ENCODE results near the gene GRK5. TPM values are rescaled to one million over a fixed set of nuclear protein-coding genes. Genes with fewer than 3 reads are reported as not detected.
"Not testable (repeated sequence)": the region's sequence is repeated elsewhere in the genome, so short reads cannot be mapped to it uniquely, and the experiment has no call there.

The GRK5 gene
- total and polyA plus RNA-seq, 4 donors = 73.8 to 112 (median 101) TPM

DNA sequence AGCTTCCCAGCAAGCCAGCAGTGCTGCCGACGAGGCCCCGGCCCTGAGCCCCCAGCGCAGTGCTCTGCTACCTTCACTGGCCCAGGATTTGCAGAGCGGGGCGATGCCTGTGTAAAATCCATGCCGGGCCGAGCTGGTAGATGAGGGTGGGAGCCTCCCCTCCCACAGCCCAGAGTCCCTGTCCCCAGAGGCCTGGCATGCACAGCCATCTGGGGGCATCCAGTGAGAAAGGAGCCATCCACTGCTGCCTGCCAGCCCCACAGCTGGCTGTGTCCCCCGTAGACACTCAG, 218.5 kb downstream of the GRK5 start:
- H3K4me1 ChIP-seq (ENCODE audit: control insufficient read depth in 1 of 2, insufficient read depth in 2 of 2, low read length in 2 of 2) = peaks cover 0 to 2% of the 10 kb centered on the region in 2 donors
- DNase-seq (peak in 1 of 2 donors; percentile 35), ATAC-seq (ENCODE audit: low FRiP score) (no peak)
- H3K9me3 ChIP-seq (ENCODE audit: control insufficient read depth, low read length) = no peaks in the 10 kb centered on the region
- H3K27ac ChIP-seq (ENCODE audit: low read depth in 1 of 2, low read length in 2 of 2) = no peak overlapping the region
- no peak overlapping the region for H3K4me3 ChIP-seq (ENCODE audit: low read length in 2 of 2)
- H3K27me3 ChIP-seq (ENCODE audit: control insufficient read depth in 1 of 2, insufficient read depth in 2 of 2, low read length in 1 of 2) = no peaks in the 10 kb centered on the region
- intact Hi-C loops (cut with DNase I) = no loop called here
- 88 to 90% methylated on average over 9 of the region's 9 CpGs for WGBS, 2 donors
- peaks cover 2 to 15% of the 10 kb centered on the region in 2 donors for H3K36me3 ChIP-seq (ENCODE audit: control insufficient read depth in 1 of 2, insufficient read depth in 2 of 2, low read length in 1 of 2)

DNA sequence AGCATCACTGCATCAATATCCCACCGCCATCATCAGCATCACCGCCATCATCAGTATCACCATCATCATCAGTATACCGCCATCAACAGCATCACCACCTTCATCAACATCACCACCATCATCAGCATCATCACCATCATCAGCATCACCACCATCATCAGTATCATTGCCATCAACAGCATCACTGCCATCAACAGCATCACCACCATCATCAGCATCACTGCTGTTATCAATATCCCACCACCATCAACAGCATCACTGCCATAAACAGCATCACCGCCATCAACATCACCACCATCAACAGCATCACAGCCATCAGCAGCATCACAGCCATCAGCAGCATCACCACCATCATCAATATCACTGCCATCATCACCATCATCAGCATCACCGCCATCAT, 219.3 kb downstream of the GRK5 start:
- no peaks in the 10 kb centered on the region for H3K9me3 ChIP-seq (ENCODE audit: control insufficient read depth, low read length)
- WGBS, 2 donors = 93 to 95% methylated on average over 5 of the region's 5 CpGs
- H3K4me1 ChIP-seq (ENCODE audit: control insufficient read depth in 1 of 2, insufficient read depth in 2 of 2, low read length in 2 of 2) = no peaks in the 10 kb centered on the region
- DNase-seq = no peak
- ATAC-seq (ENCODE audit: low FRiP score) = no peak
- H3K36me3 ChIP-seq (ENCODE audit: control insufficient read depth in 1 of 2, insufficient read depth in 2 of 2, low read length in 1 of 2) = peaks cover 2 to 18% of the 10 kb centered on the region in 2 donors
- intact Hi-C loops (cut with DNase I) = no loop called here
- H3K27me3 ChIP-seq (ENCODE audit: control insufficient read depth in 1 of 2, insufficient read depth in 2 of 2, low read length in 1 of 2) = no peaks in the 10 kb centered on the region
- H3K4me3 ChIP-seq (ENCODE audit: low read length in 2 of 2) = no peak overlapping the region
- no peak overlapping the region for H3K27ac ChIP-seq (ENCODE audit: low read depth in 1 of 2, low read length in 2 of 2)

DNA sequence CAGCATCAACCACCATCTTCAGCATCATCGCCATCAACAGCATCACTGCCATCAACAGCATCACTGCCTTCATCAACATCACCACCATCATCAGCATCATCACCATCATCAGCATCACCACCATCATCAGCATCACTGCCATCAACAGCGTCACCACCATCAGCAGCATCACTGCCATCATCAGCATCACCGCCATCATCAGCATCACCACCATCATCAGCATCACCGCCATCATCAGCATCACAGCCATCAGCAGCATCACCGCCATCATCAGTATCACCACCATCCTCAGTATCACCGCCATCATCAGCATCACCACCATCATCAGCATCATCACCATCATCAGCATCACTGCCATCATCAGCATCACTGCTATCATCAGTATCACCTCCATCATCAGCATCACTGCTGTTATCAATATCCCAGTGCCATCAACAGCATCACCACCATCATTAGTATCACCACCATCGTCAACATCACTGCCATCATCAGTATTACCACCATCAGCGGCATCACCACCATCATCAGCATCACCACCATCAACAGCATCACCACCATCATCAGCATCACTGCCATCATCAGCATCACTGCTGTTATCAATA, 220.0 kb downstream of the GRK5 start:
- DNase-seq (peak in 1 of 2 donors; percentile 7), ATAC-seq (ENCODE audit: low FRiP score) (no peak)
- 97 to 99% methylated on average over 8 of the region's 8 CpGs for WGBS, 2 donors
- Histone ChIP-seq H3K4me3 (ENCODE audit: low read length in 2 of 2) (no peak overlapping the region), H3K27ac (ENCODE audit: low read depth in 1 of 2, low read length in 2 of 2) (no peak overlapping the region), H3K9me3 (ENCODE audit: control insufficient read depth, low read length) (no peaks in the 10 kb centered on the region), H3K27me3 (ENCODE audit: control insufficient read depth in 1 of 2, insufficient read depth in 2 of 2, low read length in 1 of 2) (no peaks in the 10 kb centered on the region), H3K4me1 (ENCODE audit: control insufficient read depth in 1 of 2, insufficient read depth in 2 of 2, low read length in 2 of 2) (no peaks in the 10 kb centered on the region), H3K36me3 (ENCODE audit: control insufficient read depth in 1 of 2, insufficient read depth in 2 of 2, low read length in 1 of 2) (peaks cover 2 to 18% of the 10 kb centered on the region in 2 donors)
- intact Hi-C loops (cut with DNase I) = no loop called here

DNA sequence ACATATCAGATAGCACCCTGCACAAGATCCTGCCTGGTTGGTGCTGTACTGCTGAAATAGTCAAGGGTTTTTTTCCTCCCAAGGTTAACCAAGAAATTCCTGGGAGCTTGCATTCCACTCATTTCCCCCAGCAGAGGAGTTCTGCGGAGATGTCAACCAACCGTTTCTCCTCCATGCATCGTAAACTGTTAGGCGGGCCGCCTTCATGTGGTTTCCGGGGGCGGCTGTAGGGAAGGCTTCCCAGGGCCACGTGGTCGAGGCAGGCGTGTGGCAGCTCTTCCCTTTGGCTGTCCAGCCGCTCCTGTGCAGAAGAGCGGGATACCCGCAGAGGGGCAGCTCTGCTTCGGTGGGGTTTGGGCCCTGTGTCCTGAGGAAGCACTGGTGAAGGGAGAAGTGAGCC, 221.4 kb downstream of the GRK5 start:
- intact Hi-C loops (cut with DNase I) = no loop called here
- no peaks in the 10 kb centered on the region for H3K4me1 ChIP-seq (ENCODE audit: control insufficient read depth in 1 of 2, insufficient read depth in 2 of 2, low read length in 2 of 2)
- H3K27ac ChIP-seq (ENCODE audit: low read depth in 1 of 2, low read length in 2 of 2) = no peak overlapping the region
- ATAC-seq (ENCODE audit: low FRiP score) (no peak), DNase-seq (peak in 1 of 2 donors; percentile 35)
- H3K4me3 ChIP-seq (ENCODE audit: low read length in 2 of 2) = no peak overlapping the region
- H3K27me3 ChIP-seq (ENCODE audit: control insufficient read depth in 1 of 2, insufficient read depth in 2 of 2, low read length in 1 of 2) = no peaks in the 10 kb centered on the region
- peaks cover 2 to 20% of the 10 kb centered on the region in 2 donors for H3K36me3 ChIP-seq (ENCODE audit: control insufficient read depth in 1 of 2, insufficient read depth in 2 of 2, low read length in 1 of 2)
- WGBS, 2 donors = 74 to 79% methylated on average over 14 of the region's 14 CpGs
- no peaks in the 10 kb centered on the region for H3K9me3 ChIP-seq (ENCODE audit: control insufficient read depth, low read length)

DNA sequence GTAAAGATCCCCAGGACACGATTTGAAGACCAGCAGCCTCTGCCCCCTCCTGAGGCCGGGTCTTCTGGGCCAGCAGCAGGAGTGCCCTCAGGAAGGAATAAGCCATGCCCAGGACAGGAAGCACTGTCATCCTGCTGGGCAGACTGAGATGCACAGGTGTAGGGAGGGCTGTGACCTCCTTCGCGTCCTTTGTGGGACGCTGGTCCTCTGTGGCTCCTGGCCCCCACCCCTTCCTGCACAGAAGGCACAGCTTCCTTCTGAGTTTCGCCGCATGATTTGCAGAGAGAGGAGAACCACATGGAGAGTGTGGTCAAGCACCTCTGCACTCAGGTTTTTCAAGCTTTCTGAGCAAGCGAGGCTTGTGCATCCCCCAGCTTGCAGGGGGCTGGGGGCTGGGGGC, 222.4 kb downstream of the GRK5 start:
- H3K9me3 ChIP-seq (ENCODE audit: control insufficient read depth, low read length) = no peaks in the 10 kb centered on the region
- H3K4me3 ChIP-seq (ENCODE audit: low read length in 2 of 2) = no peak overlapping the region
- no peaks in the 10 kb centered on the region for H3K4me1 ChIP-seq (ENCODE audit: control insufficient read depth in 1 of 2, insufficient read depth in 2 of 2, low read length in 2 of 2)
- 77 to 87% methylated on average over 8 of the region's 8 CpGs for WGBS, 2 donors
- ATAC-seq (ENCODE audit: low FRiP score) (no peak), DNase-seq (no peak)
- H3K27ac ChIP-seq (ENCODE audit: low read depth in 1 of 2, low read length in 2 of 2) = no peak overlapping the region
- peaks cover 2 to 20% of the 10 kb centered on the region in 2 donors for H3K36me3 ChIP-seq (ENCODE audit: control insufficient read depth in 1 of 2, insufficient read depth in 2 of 2, low read length in 1 of 2)
- H3K27me3 ChIP-seq (ENCODE audit: control insufficient read depth in 1 of 2, insufficient read depth in 2 of 2, low read length in 1 of 2) = no peaks in the 10 kb centered on the region
- intact Hi-C loops (cut with DNase I) = no loop called here

DNA sequence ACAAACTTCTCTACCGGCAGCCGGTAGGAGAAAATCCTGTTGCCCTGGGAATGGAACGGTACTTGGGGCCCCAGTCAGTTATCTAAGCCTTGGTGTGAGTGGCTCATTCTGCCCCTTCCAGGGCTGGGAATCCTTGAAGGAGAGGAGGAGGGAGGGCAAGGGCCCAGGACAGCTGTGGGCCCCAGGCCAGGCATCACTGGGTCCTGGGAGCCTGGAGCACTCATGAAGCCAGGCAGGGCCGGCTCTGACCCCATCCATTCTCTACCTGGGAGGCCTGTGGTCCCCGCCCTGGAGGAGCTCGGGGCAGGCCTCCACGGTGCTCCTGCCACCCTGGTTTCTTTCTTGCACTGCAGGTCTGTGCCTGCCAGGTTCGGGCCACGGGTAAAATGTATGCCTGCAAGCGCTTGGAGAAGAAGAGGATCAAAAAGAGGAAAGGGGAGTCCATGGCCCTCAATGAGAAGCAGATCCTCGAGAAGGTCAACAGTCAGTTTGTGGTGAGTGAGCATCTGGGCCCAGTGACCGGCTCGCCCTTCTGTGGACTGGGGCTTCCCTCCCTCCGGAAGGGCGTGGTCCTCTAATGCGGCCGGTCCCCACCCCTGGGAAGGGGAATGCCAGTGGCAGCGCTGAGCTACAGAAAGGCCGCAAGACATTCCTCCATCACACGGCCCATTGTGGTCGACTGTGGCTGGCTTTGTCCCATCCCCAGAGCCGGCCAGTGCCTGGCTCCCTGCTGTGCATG, 223.8 kb downstream of the GRK5 start:
- ATAC-seq (ENCODE audit: low FRiP score) (no peak), DNase-seq (no peak)
- Histone ChIP-seq H3K4me3 (ENCODE audit: low read length in 2 of 2) (no peak overlapping the region), H3K9me3 (ENCODE audit: control insufficient read depth, low read length) (no peaks in the 10 kb centered on the region), H3K4me1 (ENCODE audit: control insufficient read depth in 1 of 2, insufficient read depth in 2 of 2, low read length in 2 of 2) (no peaks in the 10 kb centered on the region), H3K36me3 (ENCODE audit: control insufficient read depth in 1 of 2, insufficient read depth in 2 of 2, low read length in 1 of 2) (peaks cover 2 to 20% of the 10 kb centered on the region in 2 donors), H3K27ac (ENCODE audit: low read depth in 1 of 2, low read length in 2 of 2) (no peak overlapping the region), H3K27me3 (ENCODE audit: control insufficient read depth in 1 of 2, insufficient read depth in 2 of 2, low read length in 1 of 2) (no peaks in the 10 kb centered on the region)
- 82 to 83% methylated on average over 22 of the region's 22 CpGs for WGBS, 2 donors
- intact Hi-C loops (cut with DNase I) = no loop called here

DNA sequence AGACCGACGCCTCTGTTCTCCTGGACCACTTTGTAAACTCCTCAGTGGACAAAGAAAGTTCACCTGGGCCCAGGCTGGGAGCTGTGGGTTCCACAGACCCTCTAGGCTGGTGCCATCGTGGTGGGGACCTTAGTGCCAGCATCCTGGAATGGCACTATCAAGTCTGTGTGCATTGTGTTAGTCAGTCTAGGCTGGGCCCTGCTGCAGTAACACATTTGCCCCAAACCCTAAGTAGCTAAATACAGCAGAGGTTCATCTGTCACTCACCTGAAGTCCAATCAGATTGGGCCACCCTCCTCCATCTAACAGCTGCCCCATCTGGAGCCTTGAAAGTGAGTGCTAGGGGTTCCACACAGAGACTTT, 224.4 kb downstream of the GRK5 start:
- intact Hi-C loops (cut with DNase I) = no loop called here
- Histone ChIP-seq H3K9me3 (ENCODE audit: control insufficient read depth, low read length) (no peaks in the 10 kb centered on the region), H3K27me3 (ENCODE audit: control insufficient read depth in 1 of 2, insufficient read depth in 2 of 2, low read length in 1 of 2) (no peaks in the 10 kb centered on the region), H3K36me3 (ENCODE audit: control insufficient read depth in 1 of 2, insufficient read depth in 2 of 2, low read length in 1 of 2) (peaks cover 2 to 18% of the 10 kb centered on the region in 2 donors), H3K4me3 (ENCODE audit: low read length in 2 of 2) (no peak overlapping the region), H3K4me1 (ENCODE audit: control insufficient read depth in 1 of 2, insufficient read depth in 2 of 2, low read length in 2 of 2) (no peaks in the 10 kb centered on the region), H3K27ac (ENCODE audit: low read depth in 1 of 2, low read length in 2 of 2) (no peak overlapping the region)
- 97 to 100% methylated on average over 3 of the region's 3 CpGs for WGBS, 2 donors
- no peak for DNase-seq
- ATAC-seq (ENCODE audit: low FRiP score) = no peak

DNA sequence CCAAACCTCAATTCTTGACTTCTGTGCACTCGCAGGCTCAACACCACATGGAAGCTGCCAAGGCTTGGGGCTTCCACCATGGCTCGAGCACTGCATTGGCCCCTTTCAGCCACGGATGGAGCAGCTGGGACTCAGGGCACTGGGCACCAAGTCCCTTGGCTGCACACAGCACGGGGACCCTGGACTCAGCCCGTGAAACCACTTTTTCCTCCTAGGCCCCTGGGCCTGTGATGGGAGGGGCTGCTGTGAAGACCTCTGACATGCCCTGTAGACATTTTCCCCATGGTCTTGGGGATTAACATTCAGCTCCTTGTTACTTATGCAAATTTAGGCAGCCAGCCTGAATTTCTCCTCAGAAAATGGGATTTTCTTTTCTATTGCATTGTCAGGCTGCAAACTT, 227.6 kb downstream of the GRK5 start:
- H3K36me3 ChIP-seq (ENCODE audit: control insufficient read depth in 1 of 2, insufficient read depth in 2 of 2, low read length in 1 of 2) = peaks cover 0 to 15% of the 10 kb centered on the region in 2 donors
- WGBS, 2 donors = 96 to 97% methylated on average over 5 of the region's 5 CpGs
- H3K9me3 ChIP-seq (ENCODE audit: control insufficient read depth, low read length); ATAC-seq (ENCODE audit: low FRiP score); H3K27ac ChIP-seq (ENCODE audit: low read depth in 1 of 2, low read length in 2 of 2); H3K4me1 ChIP-seq (ENCODE audit: control insufficient read depth in 1 of 2, insufficient read depth in 2 of 2, low read length in 2 of 2); DNase-seq; H3K4me3 ChIP-seq (ENCODE audit: low read length in 2 of 2); intact Hi-C loops (cut with DNase I); H3K27me3 ChIP-seq (ENCODE audit: control insufficient read depth in 1 of 2, insufficient read depth in 2 of 2, low read length in 1 of 2): not testable (repeated sequence)

DNA sequence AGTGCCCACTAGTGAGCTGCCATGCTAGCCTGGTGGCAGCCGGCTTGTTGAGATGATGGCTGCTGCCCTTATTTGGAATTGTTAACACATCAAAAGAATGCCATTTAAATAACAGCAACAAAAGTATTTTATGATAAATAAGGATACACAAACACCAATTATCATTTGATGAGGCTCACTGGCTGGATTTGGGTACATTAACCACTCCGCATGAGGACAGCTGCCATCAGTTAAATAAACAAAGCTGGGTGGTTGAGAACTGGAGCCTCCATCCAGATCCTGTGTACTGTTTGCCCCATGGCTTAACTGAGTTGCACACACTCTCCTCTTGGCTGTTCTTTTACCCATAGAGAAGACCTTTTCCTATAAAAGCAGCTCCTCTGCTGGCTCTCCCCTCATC, 231.3 kb downstream of the GRK5 start:
- no peak for DNase-seq
- H3K36me3 ChIP-seq (ENCODE audit: control insufficient read depth in 1 of 2, insufficient read depth in 2 of 2, low read length in 1 of 2) = peaks cover 0 to 10% of the 10 kb centered on the region in 2 donors
- H3K27ac ChIP-seq (ENCODE audit: low read depth in 1 of 2, low read length in 2 of 2) = no peak overlapping the region
- intact Hi-C loops (cut with DNase I) = no loop called here
- WGBS, 2 donors = 92 to 94% methylated on average over 2 of the region's 2 CpGs
- H3K4me1 ChIP-seq (ENCODE audit: control insufficient read depth in 1 of 2, insufficient read depth in 2 of 2, low read length in 2 of 2) = peaks cover 0 to 4% of the 10 kb centered on the region in 2 donors
- no peaks in the 10 kb centered on the region for H3K27me3 ChIP-seq (ENCODE audit: control insufficient read depth in 1 of 2, insufficient read depth in 2 of 2, low read length in 1 of 2)
- no peaks in the 10 kb centered on the region for H3K9me3 ChIP-seq (ENCODE audit: control insufficient read depth, low read length)
- no peak overlapping the region for H3K4me3 ChIP-seq (ENCODE audit: low read length in 2 of 2)
- ATAC-seq (ENCODE audit: low FRiP score) = no peak

Measured in aorta (tissue), 5 donors.